ENCODE data around the gene DOCK9.

DOCK9 gene

DNA sequence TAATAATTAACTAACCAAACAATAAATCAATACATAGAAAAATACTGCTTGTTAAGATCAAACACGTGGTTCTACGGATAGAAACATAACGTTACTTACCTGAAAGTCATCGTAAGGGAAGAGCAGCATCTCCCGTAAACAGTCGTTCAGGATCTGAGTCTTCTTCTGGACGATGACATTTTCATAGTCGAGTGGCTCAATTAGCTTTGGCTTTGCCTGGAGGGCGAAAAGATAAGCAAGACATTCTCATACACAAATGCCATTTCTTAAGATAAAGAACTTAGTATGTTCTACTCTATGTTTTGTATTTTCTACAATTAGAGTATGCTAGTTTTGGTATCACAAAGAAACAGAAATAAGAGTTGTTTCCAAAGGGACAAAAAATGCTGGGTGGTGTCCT lies 22.5 kb downstream of the DOCK9 start:
- Histone ChIP-seq H3K27ac (ENCODE audit: low read depth, low read length, poor library complexity, severe bottlenecking) (no peak overlapping the region), H3K4me1 (ENCODE audit: insufficient read depth, low read length, severe bottlenecking) (no peaks in the 10 kb centered on the region), H3K9me2 (ENCODE audit: low read depth, low read length) (no peaks in the 10 kb centered on the region), H4K20me1 (ENCODE audit: insufficient read depth, low read length) (no peaks in the 10 kb centered on the region), H2AFZ (ENCODE audit: low read length) (no peak overlapping the region), H3K4me2 (ENCODE audit: low read length) (no peak overlapping the region), H3K27me3 (ENCODE audit: insufficient read depth, low read length) (no peaks in the 10 kb centered on the region), H3K9me3 (ENCODE audit: low read length) (no peaks in the 10 kb centered on the region), H3F3A (ENCODE audit: insufficient read depth, low read length) (no peaks in the 10 kb centered on the region), H3K4me3 (ENCODE audit: low read depth, low read length, poor library complexity, severe bottlenecking) (no peak overlapping the region), H3K36me3 (ENCODE audit: insufficient read depth, low read length) (no peaks in the 10 kb centered on the region), H3K9ac (ENCODE audit: low read length) (no peak overlapping the region), H3K79me2 (ENCODE audit: insufficient read depth, low read length) (no peaks in the 10 kb centered on the region)
- TF ChIP-seq, protein P1, sequence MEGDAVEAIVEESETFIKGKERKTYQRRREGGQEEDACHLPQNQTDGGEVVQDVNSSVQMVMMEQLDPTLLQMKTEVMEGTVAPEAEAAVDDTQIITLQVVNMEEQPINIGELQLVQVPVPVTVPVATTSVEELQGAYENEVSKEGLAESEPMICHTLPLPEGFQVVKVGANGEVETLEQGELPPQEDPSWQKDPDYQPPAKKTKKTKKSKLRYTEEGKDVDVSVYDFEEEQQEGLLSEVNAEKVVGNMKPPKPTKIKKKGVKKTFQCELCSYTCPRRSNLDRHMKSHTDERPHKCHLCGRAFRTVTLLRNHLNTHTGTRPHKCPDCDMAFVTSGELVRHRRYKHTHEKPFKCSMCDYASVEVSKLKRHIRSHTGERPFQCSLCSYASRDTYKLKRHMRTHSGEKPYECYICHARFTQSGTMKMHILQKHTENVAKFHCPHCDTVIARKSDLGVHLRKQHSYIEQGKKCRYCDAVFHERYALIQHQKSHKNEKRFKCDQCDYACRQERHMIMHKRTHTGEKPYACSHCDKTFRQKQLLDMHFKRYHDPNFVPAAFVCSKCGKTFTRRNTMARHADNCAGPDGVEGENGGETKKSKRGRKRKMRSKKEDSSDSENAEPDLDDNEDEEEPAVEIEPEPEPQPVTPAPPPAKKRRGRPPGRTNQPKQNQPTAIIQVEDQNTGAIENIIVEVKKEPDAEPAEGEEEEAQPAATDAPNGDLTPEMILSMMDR (IDR thresholded peaks at IDR 0.05; ENCODE audit: low read length): no peak
- TF ChIP-seq EZH2 (IDR thresholded peaks at IDR 0.05; ENCODE audit: borderline replicate concordance, low read length): no peak

DNA sequence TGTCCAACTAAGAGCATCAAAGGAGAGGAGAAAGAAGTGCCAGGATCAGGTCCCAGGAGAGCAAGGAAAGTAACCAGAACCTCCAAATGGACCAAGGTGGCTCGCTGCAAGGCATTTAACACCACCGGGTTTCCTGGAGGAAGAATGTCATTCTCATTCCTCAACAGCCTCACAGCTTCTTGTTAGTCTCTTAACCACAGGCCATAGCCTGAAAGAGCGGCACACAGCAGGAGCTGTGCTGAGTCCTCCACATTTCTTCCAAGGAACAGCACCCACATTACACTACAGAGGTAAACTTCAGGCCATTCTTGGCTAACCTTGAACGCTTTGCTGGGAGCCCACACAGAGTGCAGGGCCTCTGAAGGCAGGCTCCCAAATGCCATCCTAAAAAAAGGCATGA lies 23.6 kb downstream of the DOCK9 start:
- no peak for TF ChIP-seq EZH2 (IDR thresholded peaks at IDR 0.05; ENCODE audit: borderline replicate concordance, low read length)
- TF ChIP-seq, protein P1 (IDR thresholded peaks at IDR 0.05; ENCODE audit: low read length): no peak
- Histone ChIP-seq H3K4me3 (ENCODE audit: low read depth, low read length, poor library complexity, severe bottlenecking) (no peak overlapping the region), H3K79me2 (ENCODE audit: insufficient read depth, low read length) (no peaks in the 10 kb centered on the region), H2AFZ (ENCODE audit: low read length) (no peak overlapping the region), H3K9ac (ENCODE audit: low read length) (no peak overlapping the region), H3K27me3 (ENCODE audit: insufficient read depth, low read length) (no peaks in the 10 kb centered on the region), H3F3A (ENCODE audit: insufficient read depth, low read length) (no peaks in the 10 kb centered on the region), H3K4me1 (ENCODE audit: insufficient read depth, low read length, severe bottlenecking) (no peaks in the 10 kb centered on the region), H3K9me3 (ENCODE audit: low read length) (no peaks in the 10 kb centered on the region), H3K36me3 (ENCODE audit: insufficient read depth, low read length) (no peaks in the 10 kb centered on the region), H3K4me2 (ENCODE audit: low read length) (no peak overlapping the region), H3K27ac (ENCODE audit: low read depth, low read length, poor library complexity, severe bottlenecking) (no peak overlapping the region), H4K20me1 (ENCODE audit: insufficient read depth, low read length) (no peaks in the 10 kb centered on the region), H3K9me2 (ENCODE audit: low read depth, low read length) (no peaks in the 10 kb centered on the region)

DNA sequence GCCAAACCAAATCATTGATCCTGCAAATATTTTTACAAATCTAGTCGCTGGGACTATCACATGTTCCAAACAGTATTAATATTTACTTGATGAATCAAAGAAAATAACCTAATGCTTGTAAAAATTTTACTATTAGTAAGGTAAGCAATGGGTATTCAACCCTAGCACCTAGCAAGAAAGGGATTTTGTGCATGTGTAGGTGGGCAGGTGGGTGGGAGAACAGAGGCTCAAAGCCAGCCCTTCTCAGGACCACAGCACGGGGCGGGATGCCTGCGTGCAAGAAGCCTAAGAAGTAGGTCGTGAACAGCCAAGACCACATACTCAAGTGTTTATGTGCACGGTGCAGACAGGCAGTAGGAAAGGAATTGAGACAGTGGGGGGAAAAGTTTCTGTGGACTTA lies 26.6 kb downstream of the DOCK9 start:
- H2AFZ ChIP-seq (ENCODE audit: low read length): no peak overlapping the region
- no peak overlapping the region for H3K4me3 ChIP-seq (ENCODE audit: low read depth, low read length, poor library complexity, severe bottlenecking)
- no peaks in the 10 kb centered on the region for H3K79me2 ChIP-seq (ENCODE audit: insufficient read depth, low read length)
- no peaks in the 10 kb centered on the region for H3K9me2 ChIP-seq (ENCODE audit: low read depth, low read length)
- H3K4me2 ChIP-seq (ENCODE audit: low read length): no peak overlapping the region
- no peak overlapping the region for H3K27ac ChIP-seq (ENCODE audit: low read depth, low read length, poor library complexity, severe bottlenecking)
- H3K36me3 ChIP-seq (ENCODE audit: insufficient read depth, low read length): no peaks in the 10 kb centered on the region
- TF ChIP-seq, protein P1 (IDR thresholded peaks at IDR 0.05; ENCODE audit: low read length): no peak
- no peak for TF ChIP-seq EZH2 (IDR thresholded peaks at IDR 0.05; ENCODE audit: borderline replicate concordance, low read length)
- no peaks in the 10 kb centered on the region for H3K4me1 ChIP-seq (ENCODE audit: insufficient read depth, low read length, severe bottlenecking)
- H3K9ac ChIP-seq (ENCODE audit: low read length): no peak overlapping the region
- H3F3A ChIP-seq (ENCODE audit: insufficient read depth, low read length): no peaks in the 10 kb centered on the region
- no peaks in the 10 kb centered on the region for H3K9me3 ChIP-seq (ENCODE audit: low read length)
- H4K20me1 ChIP-seq (ENCODE audit: insufficient read depth, low read length): no peaks in the 10 kb centered on the region
- no peaks in the 10 kb centered on the region for H3K27me3 ChIP-seq (ENCODE audit: insufficient read depth, low read length)
